ENCODE results near the gene GPX3.

GPX3 gene

GRCh38 chr5:151021746-151022145, 1.4 kb downstream of the GPX3 start:
- H3K27ac ChIP-seq: no peak overlapping the region
- TF ChIP-seq CTCF (IDR thresholded peaks at IDR 0.05) (no peak), ZFX (IDR thresholded peaks at IDR 0.05; ENCODE audit: borderline replicate concordance) (no peak)

GRCh38 chr5:151022511-151023018, 2.2 kb downstream of the GPX3 start:
- H3K27ac ChIP-seq: no peak overlapping the region
- TF ChIP-seq CTCF (IDR thresholded peaks at IDR 0.05) (no peak), ZFX (IDR thresholded peaks at IDR 0.05; ENCODE audit: borderline replicate concordance) (no peak)

- no peak overlapping the region for H3K27ac ChIP-seq
- no peak for TF ChIP-seq CTCF (IDR thresholded peaks at IDR 0.05)
- no peak for TF ChIP-seq ZFX (IDR thresholded peaks at IDR 0.05; ENCODE audit: borderline replicate concordance)
These were observed 2.7 kb downstream of the GPX3 start for GRCh38 chr5:151023047-151023615.

GRCh38 chr5:151023651-151024050, 3.3 kb downstream of the GPX3 start:
- TF ChIP-seq CTCF (IDR thresholded peaks at IDR 0.05) (no peak), ZFX (IDR thresholded peaks at IDR 0.05; ENCODE audit: borderline replicate concordance) (no peak)
- H3K27ac ChIP-seq: no peak overlapping the region

GRCh38 chr5:151024440-151025249, 4.3 kb downstream of the GPX3 start:
- TF ChIP-seq ZFX (IDR thresholded peaks at IDR 0.05; ENCODE audit: borderline replicate concordance) (no peak), CTCF (IDR thresholded peaks at IDR 0.05) (no peak)
- H3K27ac ChIP-seq: no peak overlapping the region

- TF ChIP-seq CTCF (IDR thresholded peaks at IDR 0.05): no peak
- TF ChIP-seq ZFX (IDR thresholded peaks at IDR 0.05; ENCODE audit: borderline replicate concordance): no peak
- no peak overlapping the region for H3K27ac ChIP-seq
These were observed 4.8 kb downstream of the GPX3 start for GRCh38 chr5:151025250-151025606.

GRCh38 chr5:151026088-151026487, 5.7 kb downstream of the GPX3 start:
- H3K27ac ChIP-seq: no peak overlapping the region
- TF ChIP-seq ZFX (IDR thresholded peaks at IDR 0.05; ENCODE audit: borderline replicate concordance): no peak
- TF ChIP-seq CTCF (IDR thresholded peaks at IDR 0.05): no peak

Data from 22Rv1 (cell line).